Right ventricle myocardium superior (tissue), 1 donor: ENCODE measurements around the gene TBPL1. TPM values are rescaled to one million over a fixed set of nuclear protein-coding genes. Genes with fewer than 3 reads are reported as not detected.
"Not testable (repeated sequence)": the region's sequence is repeated elsewhere in the genome, so short reads cannot be mapped to it uniquely, and the experiment has no call there.

ENCODE experiments used
- ATAC-seq: fragments of 200-7000 bp; cut with Tn5 transposase; one replicate; pipeline ENCODE4 v1.9.1; 2020; ENCODE audit warnings: mild to moderate bottlenecking; ENCODE audit not compliant: poor library complexity
- DNase-seq: peaks from one replicate; pipeline ENCODE4 v3.0.0-alpha.2; 2020
- intact Hi-C: fragments of 100-400 bp; cut with DNase I; formaldehyde crosslinking; loops from one replicate; pipeline ENCODE4 v1.11.2; 2022
- long read RNA-seq: library from polyadenylated mRNA; unstranded; transcript quantifications from one replicate; pipeline ENCODE4 v2.0.0, GENCODE V29; 2021
- total RNA-seq: library from RNA; stranded (reverse); fragmentation: NEBNext Ultra II Directional; extraction: Animal tissue kit (Norgen Biotek cat#: 25700); gene quantifications from one replicate; pipeline ENCODE4 v1.2.1, GENCODE V29; 2021
- donor health status: DM: no; HTN: yes; CAD: no; lungs with severe emphysema.

Gene TBPL1
- 13.4 TPM for total RNA-seq
- long read RNA-seq, full-length matches to known transcripts, result 8 of 10 reads
- long read RNA-seq, partial matches to known transcripts, result 0 of 10 reads
- long read RNA-seq, other reads (novel, unspliced or antisense), result 2 of 10 reads

- DNase-seq, result peak; percentile 96
- ATAC-seq, result peak; percentile 97
- intact Hi-C loops, result no loop called here
Observed at GRCh38 chr6:133952815-133953633, at the start of gene TBPL1. Gene TBPL1, plus strand, starts transcription at chr6:133953224. Its CDS starts 26,902 bp downstream, at chr6:133980126.

GRCh38 chr6:133903855-133904254 lies 49.2 kb upstream of the TBPL1 start:
- intact Hi-C loops, result no loop called here
- no peak for DNase-seq
- no peak for ATAC-seq

GRCh38 chr6:133906050-133906449 lies 47.0 kb upstream of the TBPL1 start:
- intact Hi-C loops, result no loop called here
- DNase-seq, result no peak
- no peak for ATAC-seq

- ATAC-seq (peak; percentile 94), DNase-seq (peak; percentile 93)
- intact Hi-C loops, result no loop called here
Observed at GRCh38 chr6:133916650-133917151, 36.3 kb upstream of the TBPL1 start.

GRCh38 chr6:133917781-133918180 lies 35.2 kb upstream of the TBPL1 start:
- intact Hi-C loops, result loop anchor here (2.0 kb wide), 1 partner anchor 351 kb away; no protein-coding TSS in a partner anchor
- ATAC-seq, result no peak
- no peak for DNase-seq

GRCh38 chr6:133918208-133918930 lies 34.7 kb upstream of the TBPL1 start:
- DNase-seq (no peak), ATAC-seq (no peak)
- intact Hi-C loops, result loop anchor here (2.0 kb wide), 1 partner anchor 352 kb away; no protein-coding TSS in a partner anchor

GRCh38 chr6:133919362-133919761 lies 33.7 kb upstream of the TBPL1 start:
- intact Hi-C loops, result loop anchor here (2.0 kb wide), 1 partner anchor 353 kb away; no protein-coding TSS in a partner anchor

GRCh38 chr6:133921249-133921859 lies 31.7 kb upstream of the TBPL1 start:
- intact Hi-C loops, result loop anchor here (10.0 kb wide), 1 partner anchor 143 kb away; no protein-coding TSS in a partner anchor
- DNase-seq (peak; percentile 86), ATAC-seq (peak; percentile 73)

More at GRCh38 chr6:133919362-133919761, 33.7 kb upstream of the TBPL1 start:
- ATAC-seq (no peak), DNase-seq (no peak)

GRCh38 chr6:133923938-133924593 lies 29.0 kb upstream of the TBPL1 start:
- intact Hi-C loops, result loop anchor here (2.0 to 10.0 kb wide), 2 partner anchors 141 to 173 kb away; no protein-coding TSS in a partner anchor
- no peak for DNase-seq
- peak; percentile 93 for ATAC-seq

GRCh38 chr6:133931221-133931620 lies 21.8 kb upstream of the TBPL1 start:
- intact Hi-C loops, ATAC-seq, DNase-seq: not testable (repeated sequence)

- intact Hi-C loops, result not testable (repeated sequence)
Observed at GRCh38 chr6:133936352-133936751, 16.7 kb upstream of the TBPL1 start.

GRCh38 chr6:133937909-133938308 lies 15.1 kb upstream of the TBPL1 start:
- ATAC-seq (no peak), DNase-seq (no peak)
- intact Hi-C loops, result no loop called here

More at GRCh38 chr6:133936352-133936751, 16.7 kb upstream of the TBPL1 start:
- not testable (repeated sequence) for ATAC-seq, DNase-seq

GRCh38 chr6:133938533-133938932 lies 14.5 kb upstream of the TBPL1 start:
- ATAC-seq (no peak), DNase-seq (no peak)
- intact Hi-C loops, result no loop called here

- no peak for ATAC-seq
- no peak for DNase-seq
- intact Hi-C loops, result no loop called here
Observed at GRCh38 chr6:133939778-133940667, 13.0 kb upstream of the TBPL1 start.

- no peak for ATAC-seq
- intact Hi-C loops, result no loop called here
- DNase-seq, result no peak
Observed at GRCh38 chr6:133945158-133945557, 7.9 kb upstream of the TBPL1 start.

- no peak for DNase-seq
- ATAC-seq, result no peak
- intact Hi-C loops, result no loop called here
Observed at GRCh38 chr6:133947302-133947900, 5.6 kb upstream of the TBPL1 start.

GRCh38 chr6:133948472-133948871 lies 4.6 kb upstream of the TBPL1 start:
- no peak for DNase-seq
- intact Hi-C loops, result no loop called here
- no peak for ATAC-seq
